Measurements from ENCODE around the gene GAB1. TPM values are rescaled to one million over a fixed set of nuclear protein-coding genes. Genes with fewer than 3 reads are reported as not detected.

Gene GAB1
- total RNA-seq, 1 donor from 2014 or later, result 44.6 TPM

DNA sequence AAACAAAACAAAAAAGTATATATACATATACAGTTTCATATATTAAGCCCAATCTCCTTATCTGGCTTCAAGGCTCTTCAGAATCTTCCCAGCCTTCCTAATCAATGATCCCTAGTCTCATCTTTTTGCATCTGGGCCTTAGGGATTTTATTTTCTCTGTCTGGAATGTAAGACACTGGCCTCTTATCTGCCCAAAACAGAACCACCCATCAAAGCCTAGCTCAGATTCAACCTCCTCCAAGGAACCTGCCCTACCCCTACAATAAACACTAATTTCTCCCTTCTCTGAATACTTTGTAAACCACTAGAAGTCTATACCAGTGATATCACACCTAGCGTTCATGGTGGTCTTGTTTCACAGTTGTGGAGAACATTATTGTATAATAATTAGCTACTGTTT is 23.2 kb upstream of the GAB1 start:
- Mint-ChIP-seq H3K4me3 (no peak overlapping the region), H3K36me3 (no peaks in the 10 kb centered on the region), H3K4me1 (no peaks in the 10 kb centered on the region), H3K27me3 (ENCODE audit: low read depth) (no peaks in the 10 kb centered on the region), H3K27ac (no peak overlapping the region), H3K9me3 (no peaks in the 10 kb centered on the region)
- TF ChIP-seq, protein P1, sequence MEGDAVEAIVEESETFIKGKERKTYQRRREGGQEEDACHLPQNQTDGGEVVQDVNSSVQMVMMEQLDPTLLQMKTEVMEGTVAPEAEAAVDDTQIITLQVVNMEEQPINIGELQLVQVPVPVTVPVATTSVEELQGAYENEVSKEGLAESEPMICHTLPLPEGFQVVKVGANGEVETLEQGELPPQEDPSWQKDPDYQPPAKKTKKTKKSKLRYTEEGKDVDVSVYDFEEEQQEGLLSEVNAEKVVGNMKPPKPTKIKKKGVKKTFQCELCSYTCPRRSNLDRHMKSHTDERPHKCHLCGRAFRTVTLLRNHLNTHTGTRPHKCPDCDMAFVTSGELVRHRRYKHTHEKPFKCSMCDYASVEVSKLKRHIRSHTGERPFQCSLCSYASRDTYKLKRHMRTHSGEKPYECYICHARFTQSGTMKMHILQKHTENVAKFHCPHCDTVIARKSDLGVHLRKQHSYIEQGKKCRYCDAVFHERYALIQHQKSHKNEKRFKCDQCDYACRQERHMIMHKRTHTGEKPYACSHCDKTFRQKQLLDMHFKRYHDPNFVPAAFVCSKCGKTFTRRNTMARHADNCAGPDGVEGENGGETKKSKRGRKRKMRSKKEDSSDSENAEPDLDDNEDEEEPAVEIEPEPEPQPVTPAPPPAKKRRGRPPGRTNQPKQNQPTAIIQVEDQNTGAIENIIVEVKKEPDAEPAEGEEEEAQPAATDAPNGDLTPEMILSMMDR (IDR thresholded peaks at IDR 0.05; ENCODE audit: unreplicated experiment), result no peak
- no peak for DNase-seq (ENCODE audit: low spot score in 2 of 2, unreplicated experiment in 2 of 2)

DNA sequence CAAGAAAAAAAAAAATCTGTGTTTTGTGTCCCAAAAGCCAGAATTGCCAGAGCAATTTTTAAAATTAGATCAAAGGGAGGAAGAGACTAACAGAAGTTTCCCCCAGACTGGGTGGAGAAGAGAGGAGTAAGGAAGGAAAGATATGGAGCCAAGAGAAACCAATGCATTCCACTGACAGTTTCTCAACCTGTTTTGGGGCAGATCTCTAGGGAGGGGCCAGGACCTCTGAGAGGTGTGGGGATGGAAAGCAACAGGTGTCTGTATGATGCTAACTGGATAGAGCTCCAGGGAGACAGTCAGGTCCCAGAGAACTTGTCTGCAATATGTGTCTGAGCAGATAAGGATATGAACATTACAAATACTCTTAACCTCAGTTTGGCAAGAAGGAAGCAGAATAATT is 22.7 kb upstream of the GAB1 start:
- no peak overlapping the region for H3K4me3 Mint-ChIP-seq

DNA sequence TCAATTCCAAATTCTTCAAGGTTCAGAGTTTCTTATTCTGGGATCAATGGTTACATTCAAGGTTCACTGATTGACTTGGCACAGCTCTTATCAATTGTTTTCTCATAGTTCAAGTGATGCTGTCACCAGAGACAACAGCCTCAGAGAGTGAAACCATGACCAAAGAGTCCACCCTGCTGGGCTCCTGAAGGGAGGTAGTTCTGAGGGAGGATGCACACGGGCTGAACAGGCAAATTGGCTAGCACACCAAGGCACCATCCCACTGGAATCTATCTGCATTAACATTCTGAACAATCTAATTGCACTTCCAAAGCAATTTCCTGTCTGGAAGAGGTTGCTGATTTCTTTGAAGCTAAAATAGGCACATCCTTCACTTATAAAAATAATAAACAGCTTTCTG is 16.6 kb upstream of the GAB1 start:
- TF ChIP-seq, protein P1 (IDR thresholded peaks at IDR 0.05; ENCODE audit: unreplicated experiment), result no peak
- Mint-ChIP-seq H3K4me3 (no peak overlapping the region), H3K27me3 (ENCODE audit: low read depth) (no peaks in the 10 kb centered on the region), H3K9me3 (no peaks in the 10 kb centered on the region), H3K36me3 (no peaks in the 10 kb centered on the region), H3K27ac (no peak overlapping the region), H3K4me1 (no peaks in the 10 kb centered on the region)
- no peak for DNase-seq (ENCODE audit: low spot score in 2 of 2, unreplicated experiment in 2 of 2)

More for the DNA sequence above, 22.7 kb upstream of the GAB1 start:
- no peaks in the 10 kb centered on the region for H3K9me3 Mint-ChIP-seq
- TF ChIP-seq, protein P1 (IDR thresholded peaks at IDR 0.05; ENCODE audit: unreplicated experiment), result no peak
- H3K27ac Mint-ChIP-seq, result no peak overlapping the region
- no peaks in the 10 kb centered on the region for H3K4me1 Mint-ChIP-seq
- no peaks in the 10 kb centered on the region for H3K27me3 Mint-ChIP-seq (ENCODE audit: low read depth)
- H3K36me3 Mint-ChIP-seq, result no peaks in the 10 kb centered on the region
- no peak for DNase-seq (ENCODE audit: low spot score in 2 of 2, unreplicated experiment in 2 of 2)

DNA sequence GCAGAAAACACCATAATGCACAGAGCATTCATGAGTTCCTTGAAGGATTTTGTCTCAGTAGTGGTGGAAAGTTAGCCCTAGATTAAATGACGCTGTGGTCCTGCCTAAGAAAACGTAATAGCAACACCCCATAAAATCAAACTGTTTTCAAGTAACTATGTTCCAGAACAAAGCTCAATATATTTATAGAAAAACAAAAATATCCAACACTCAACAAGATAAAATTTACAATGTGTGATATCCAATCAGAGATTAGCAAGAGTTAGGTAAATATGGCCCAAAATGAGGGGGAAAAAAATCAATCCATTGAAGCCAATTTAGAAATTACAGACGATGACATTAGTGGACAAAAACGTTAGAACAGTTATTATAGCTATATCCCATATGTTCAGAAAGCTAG is 9.9 kb upstream of the GAB1 start:
- no peaks in the 10 kb centered on the region for H3K4me1 Mint-ChIP-seq
- no peaks in the 10 kb centered on the region for H3K36me3 Mint-ChIP-seq
- H3K4me3 Mint-ChIP-seq, result no peak overlapping the region
- H3K27ac Mint-ChIP-seq, result no peak overlapping the region
- no peak for DNase-seq (ENCODE audit: low spot score in 2 of 2, unreplicated experiment in 2 of 2)
- no peaks in the 10 kb centered on the region for H3K9me3 Mint-ChIP-seq
- TF ChIP-seq, protein P1 (IDR thresholded peaks at IDR 0.05; ENCODE audit: unreplicated experiment), result no peak
- no peaks in the 10 kb centered on the region for H3K27me3 Mint-ChIP-seq (ENCODE audit: low read depth)

DNA sequence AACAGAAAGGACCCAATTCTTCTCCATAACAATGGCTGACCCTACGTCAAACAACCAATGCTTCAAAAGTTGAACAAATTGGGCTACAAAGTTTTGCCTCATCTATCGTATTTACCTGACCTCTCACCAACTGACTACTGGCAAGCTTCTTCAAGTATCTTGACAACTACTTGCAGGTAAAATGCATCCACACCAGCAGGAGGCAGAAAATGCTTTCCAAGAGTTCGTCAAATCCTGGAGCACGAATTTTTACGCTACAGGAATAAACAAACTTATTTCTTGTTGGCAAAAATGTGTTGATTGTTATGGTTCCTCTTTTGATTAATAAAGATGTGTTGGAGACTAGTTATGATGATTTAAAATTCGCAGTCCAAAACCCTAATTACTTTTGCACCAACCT is 6.7 kb upstream of the GAB1 start:
- Mint-ChIP-seq H3K36me3 (no peaks in the 10 kb centered on the region), H3K9me3 (no peaks in the 10 kb centered on the region), H3K27ac (no peak overlapping the region), H3K27me3 (ENCODE audit: low read depth) (no peaks in the 10 kb centered on the region), H3K4me3 (no peak overlapping the region), H3K4me1 (peaks cover 3% of the 10 kb centered on the region)
- DNase-seq (ENCODE audit: low spot score in 2 of 2, unreplicated experiment in 2 of 2), result no peak
- TF ChIP-seq, protein P1 (IDR thresholded peaks at IDR 0.05; ENCODE audit: unreplicated experiment), result no peak

Data from mesothelial cell of epicardium (in vitro differentiated cells).